ENCODE results near the gene PARP12. TPM values are rescaled to one million over a fixed set of nuclear protein-coding genes. Genes with fewer than 3 reads are reported as not detected.

Gene PARP12
- polyA plus RNA-seq, 4 donors, result 30.9 to 150 (median 68.1) TPM

- WGBS, 3 donors, result 89 to 90% (median 89%) methylated on average over 7 of the region's 7 CpGs
- Histone ChIP-seq H3K36me3 (ENCODE audit: control insufficient read depth in 3 of 3, insufficient read depth in 2 of 3, low read depth in 1 of 3, low read length in 3 of 3) (no peaks in the 10 kb centered on the region), H3K9me3 (ENCODE audit: control insufficient read depth in 2 of 2, insufficient read depth in 1 of 2, low read depth in 1 of 2, low read length in 1 of 2) (no peaks in the 10 kb centered on the region), H3K27me3 (ENCODE audit: control insufficient read depth in 3 of 3, insufficient read depth in 3 of 3, low read length in 3 of 3) (no peaks in the 10 kb centered on the region), H3K27ac (ENCODE audit: low read depth in 1 of 3, low read length in 2 of 3) (no peak overlapping the region), H3K4me3 (ENCODE audit: low read depth in 1 of 3, low read length in 3 of 3) (no peak overlapping the region), H3K4me1 (ENCODE audit: control insufficient read depth in 3 of 3, insufficient read depth in 2 of 3, low read depth in 1 of 3, low read length in 2 of 3) (no peaks in the 10 kb centered on the region)
- DNase-seq (no peak), FAIRE-seq (no peak)
These were observed 57.4 kb downstream of the PARP12 start for GRCh38 chr7:140005341-140005740.

GRCh38 chr7:140004672-140005071, 58.1 kb downstream of the PARP12 start:
- WGBS, 3 donors, result 93 to 100% (median 96%) methylated on average over 6 of the region's 6 CpGs
- Histone ChIP-seq H3K27me3 (ENCODE audit: control insufficient read depth in 3 of 3, insufficient read depth in 3 of 3, low read length in 3 of 3) (no peaks in the 10 kb centered on the region), H3K36me3 (ENCODE audit: control insufficient read depth in 3 of 3, insufficient read depth in 2 of 3, low read depth in 1 of 3, low read length in 3 of 3) (no peaks in the 10 kb centered on the region), H3K9me3 (ENCODE audit: control insufficient read depth in 2 of 2, insufficient read depth in 1 of 2, low read depth in 1 of 2, low read length in 1 of 2) (no peaks in the 10 kb centered on the region), H3K4me1 (ENCODE audit: control insufficient read depth in 3 of 3, insufficient read depth in 2 of 3, low read depth in 1 of 3, low read length in 2 of 3) (no peaks in the 10 kb centered on the region), H3K27ac (ENCODE audit: low read depth in 1 of 3, low read length in 2 of 3) (no peak overlapping the region), H3K4me3 (ENCODE audit: low read depth in 1 of 3, low read length in 3 of 3) (no peak overlapping the region)
- FAIRE-seq, result no peak
- no peak for DNase-seq

- DNase-seq, result peak; percentile 48 to 65
- no peak for FAIRE-seq
- WGBS, 3 donors, result 53 to 63% (median 63%) methylated on average over 9 of the region's 9 CpGs
These were observed 58.8 kb downstream of the PARP12 start for GRCh38 chr7:140003913-140004382.

GRCh38 chr7:140000666-140001268, 62.0 kb downstream of the PARP12 start:
- DNase-seq, result no peak
- Histone ChIP-seq H3K27me3 (ENCODE audit: control insufficient read depth in 3 of 3, insufficient read depth in 3 of 3, low read length in 3 of 3) (peaks cover 0 to 4% (median 0%) of the 10 kb centered on the region in 3 donors), H3K4me3 (ENCODE audit: low read depth in 1 of 3, low read length in 3 of 3) (no peak overlapping the region), H3K4me1 (ENCODE audit: control insufficient read depth in 3 of 3, insufficient read depth in 2 of 3, low read depth in 1 of 3, low read length in 2 of 3) (no peaks in the 10 kb centered on the region), H3K27ac (ENCODE audit: low read depth in 1 of 3, low read length in 2 of 3) (no peak overlapping the region), H3K9me3 (ENCODE audit: control insufficient read depth in 2 of 2, insufficient read depth in 1 of 2, low read depth in 1 of 2, low read length in 1 of 2) (no peaks in the 10 kb centered on the region), H3K36me3 (ENCODE audit: control insufficient read depth in 3 of 3, insufficient read depth in 2 of 3, low read depth in 1 of 3, low read length in 3 of 3) (no peaks in the 10 kb centered on the region)
- no peak for FAIRE-seq
- WGBS, 3 donors, result 77 to 89% (median 81%) methylated on average over 6 of the region's 6 CpGs

More at GRCh38 chr7:140003913-140004382, 58.8 kb downstream of the PARP12 start:
- Histone ChIP-seq H3K4me1 (ENCODE audit: control insufficient read depth in 3 of 3, insufficient read depth in 2 of 3, low read depth in 1 of 3, low read length in 2 of 3) (no peaks in the 10 kb centered on the region), H3K4me3 (ENCODE audit: low read depth in 1 of 3, low read length in 3 of 3) (no peak overlapping the region), H3K36me3 (ENCODE audit: control insufficient read depth in 3 of 3, insufficient read depth in 2 of 3, low read depth in 1 of 3, low read length in 3 of 3) (no peaks in the 10 kb centered on the region), H3K27ac (ENCODE audit: low read depth in 1 of 3, low read length in 2 of 3) (no peak overlapping the region), H3K27me3 (ENCODE audit: control insufficient read depth in 3 of 3, insufficient read depth in 3 of 3, low read length in 3 of 3) (no peaks in the 10 kb centered on the region), H3K9me3 (ENCODE audit: control insufficient read depth in 2 of 2, insufficient read depth in 1 of 2, low read depth in 1 of 2, low read length in 1 of 2) (no peaks in the 10 kb centered on the region)

GRCh38 chr7:139999516-139999915, 63.2 kb downstream of the PARP12 start:
- FAIRE-seq, result no peak
- WGBS, 3 donors, result 91 to 93% (median 93%) methylated on average over 6 of the region's 6 CpGs

GRCh38 chr7:139998572-139998971, 64.2 kb downstream of the PARP12 start:
- FAIRE-seq (no peak), DNase-seq (no peak)
- 94 to 96% (median 95%) methylated on average over 4 of the region's 4 CpGs for WGBS, 3 donors
- Histone ChIP-seq H3K27ac (ENCODE audit: low read depth in 1 of 3, low read length in 2 of 3) (no peak overlapping the region), H3K9me3 (ENCODE audit: control insufficient read depth in 2 of 2, insufficient read depth in 1 of 2, low read depth in 1 of 2, low read length in 1 of 2) (no peaks in the 10 kb centered on the region), H3K27me3 (ENCODE audit: control insufficient read depth in 3 of 3, insufficient read depth in 3 of 3, low read length in 3 of 3) (peaks cover 0 to 4% (median 0%) of the 10 kb centered on the region in 3 donors), H3K4me3 (ENCODE audit: low read depth in 1 of 3, low read length in 3 of 3) (no peak overlapping the region), H3K4me1 (ENCODE audit: control insufficient read depth in 3 of 3, insufficient read depth in 2 of 3, low read depth in 1 of 3, low read length in 2 of 3) (no peaks in the 10 kb centered on the region), H3K36me3 (ENCODE audit: control insufficient read depth in 3 of 3, insufficient read depth in 2 of 3, low read depth in 1 of 3, low read length in 3 of 3) (no peaks in the 10 kb centered on the region)

More at GRCh38 chr7:139999516-139999915, 63.2 kb downstream of the PARP12 start:
- no peaks in the 10 kb centered on the region for H3K9me3 ChIP-seq (ENCODE audit: control insufficient read depth in 2 of 2, insufficient read depth in 1 of 2, low read depth in 1 of 2, low read length in 1 of 2)
- H3K36me3 ChIP-seq (ENCODE audit: control insufficient read depth in 3 of 3, insufficient read depth in 2 of 3, low read depth in 1 of 3, low read length in 3 of 3), result no peaks in the 10 kb centered on the region
- H3K27ac ChIP-seq (ENCODE audit: low read depth in 1 of 3, low read length in 2 of 3), result no peak overlapping the region
- H3K4me1 ChIP-seq (ENCODE audit: control insufficient read depth in 3 of 3, insufficient read depth in 2 of 3, low read depth in 1 of 3, low read length in 2 of 3), result no peaks in the 10 kb centered on the region
- no peak overlapping the region for H3K4me3 ChIP-seq (ENCODE audit: low read depth in 1 of 3, low read length in 3 of 3)
- peaks cover 0 to 4% (median 0%) of the 10 kb centered on the region in 3 donors for H3K27me3 ChIP-seq (ENCODE audit: control insufficient read depth in 3 of 3, insufficient read depth in 3 of 3, low read length in 3 of 3)
- DNase-seq, result no peak

- peak in 1 of 2 donors; percentile 17 for DNase-seq
- Histone ChIP-seq H3K9me3 (ENCODE audit: control insufficient read depth in 2 of 2, insufficient read depth in 1 of 2, low read depth in 1 of 2, low read length in 1 of 2) (no peaks in the 10 kb centered on the region), H3K27ac (ENCODE audit: low read depth in 1 of 3, low read length in 2 of 3) (no peak overlapping the region), H3K36me3 (ENCODE audit: control insufficient read depth in 3 of 3, insufficient read depth in 2 of 3, low read depth in 1 of 3, low read length in 3 of 3) (no peaks in the 10 kb centered on the region), H3K4me1 (ENCODE audit: control insufficient read depth in 3 of 3, insufficient read depth in 2 of 3, low read depth in 1 of 3, low read length in 2 of 3) (no peaks in the 10 kb centered on the region), H3K27me3 (ENCODE audit: control insufficient read depth in 3 of 3, insufficient read depth in 3 of 3, low read length in 3 of 3) (peaks cover 0 to 4% (median 0%) of the 10 kb centered on the region in 3 donors), H3K4me3 (ENCODE audit: low read depth in 1 of 3, low read length in 3 of 3) (no peak overlapping the region)
- 56 to 68% (median 61%) methylated on average over 19 of the region's 19 CpGs for WGBS, 3 donors
- no peak for FAIRE-seq
These were observed 67.5 kb downstream of the PARP12 start for GRCh38 chr7:139995017-139995915.

GRCh38 chr7:139994356-139994755, 68.4 kb downstream of the PARP12 start:
- DNase-seq (no peak), FAIRE-seq (no peak)
- Histone ChIP-seq H3K27me3 (ENCODE audit: control insufficient read depth in 3 of 3, insufficient read depth in 3 of 3, low read length in 3 of 3) (peaks cover 0 to 4% (median 0%) of the 10 kb centered on the region in 3 donors), H3K27ac (ENCODE audit: low read depth in 1 of 3, low read length in 2 of 3) (no peak overlapping the region), H3K4me3 (ENCODE audit: low read depth in 1 of 3, low read length in 3 of 3) (no peak overlapping the region), H3K9me3 (ENCODE audit: control insufficient read depth in 2 of 2, insufficient read depth in 1 of 2, low read depth in 1 of 2, low read length in 1 of 2) (no peaks in the 10 kb centered on the region), H3K4me1 (ENCODE audit: control insufficient read depth in 3 of 3, insufficient read depth in 2 of 3, low read depth in 1 of 3, low read length in 2 of 3) (no peaks in the 10 kb centered on the region), H3K36me3 (ENCODE audit: control insufficient read depth in 3 of 3, insufficient read depth in 2 of 3, low read depth in 1 of 3, low read length in 3 of 3) (no peaks in the 10 kb centered on the region)
- WGBS, 3 donors, result 73 to 88% (median 81%) methylated on average over 1 of the region's 1 CpG

Measured in small intestine (tissue), 7 donors.